HepG2 (cell line): ENCODE results near the gene DPP6. TPM values are rescaled to one million over a fixed set of nuclear protein-coding genes. Genes with fewer than 3 reads are reported as not detected.

ENCODE experiments used
- ATF7 ChIP-seq, 2 experiments: fragments of 450-650 bp in 1 of 2; sonication (generic) in 1 of 2; formaldehyde crosslinking in 1 of 2; IDR thresholded peaks; 2 replicates each; pipeline versions ENCODE4 v1.4.0 to v1.6.1; 2016 to 2020; ENCODE audit warnings: antibody characterized with exemption in 1 of 2, mild to moderate bottlenecking in 1 of 2, missing genetic modification reagents in 1 of 2
- CEBPG ChIP-seq: IDR thresholded peaks from 2 replicates; pipeline ENCODE4 v1.6.1; 2016
- JARID2 ChIP-seq: sonication (generic); formaldehyde crosslinking; IDR thresholded peaks from 2 replicates; pipeline ENCODE4 v1.8.1; 2023; ENCODE audit warnings: missing genetic modification reagents, inconsistent platforms; ENCODE audit not compliant: insufficient replicate concordance
- RARA ChIP-seq: IDR thresholded peaks from 2 replicates; pipeline ENCODE4 v1.6.1; 2016; ENCODE audit warnings: missing genetic modification reagents, missing compliant biosample characterization
- ZBTB33 ChIP-seq: sonication (generic); formaldehyde crosslinking; IDR thresholded peaks from 2 replicates; pipeline ENCODE4 v1.4.0; 2020; ENCODE audit warnings: missing genetic modification reagents
- ZNF121 ChIP-seq: sonication (generic); formaldehyde crosslinking; IDR thresholded peaks from 2 replicates; pipeline ENCODE4 v1.5.0; 2020; ENCODE audit warnings: mild to moderate bottlenecking, missing genetic modification reagents
- ZNF160 ChIP-seq: sonication (generic); formaldehyde crosslinking; IDR thresholded peaks from 2 replicates; pipeline ENCODE4 v1.8.0; 2022; ENCODE audit warnings: mild to moderate bottlenecking, inconsistent platforms, missing genetic modification reagents
- ZNF367 ChIP-seq: sonication (generic); formaldehyde crosslinking; IDR thresholded peaks from 2 replicates; pipeline ENCODE4 v1.4.0; 2020; ENCODE audit warnings: missing genetic modification reagents, borderline replicate concordance
- ZNF607 ChIP-seq: sonication (generic); formaldehyde crosslinking; IDR thresholded peaks from 2 replicates; pipeline ENCODE4 v1.5.1; 2020; ENCODE audit warnings: missing genetic modification reagents, mild to moderate bottlenecking, borderline replicate concordance
- ZNF672 ChIP-seq: sonication (generic); formaldehyde crosslinking; IDR thresholded peaks from 2 replicates; pipeline ENCODE4 v1.8.1; 2022; ENCODE audit warnings: missing genetic modification reagents
- ZNF891 ChIP-seq: sonication (generic); formaldehyde crosslinking; IDR thresholded peaks from 2 replicates; pipeline ENCODE4 v1.5.0; 2020; ENCODE audit warnings: mild to moderate bottlenecking, missing genetic modification reagents
- polyA plus RNA-seq, 8 experiments: library from polyadenylated mRNA; depleted of rRNA in 3 of 8; stranded (reverse) in 7 of 8; unstranded in 1 of 8; fragments of >200 nt; fragmentation: Illumina TruSeq in 4 of 8; extraction: Trizol in 4 of 8; gene quantifications; 2 replicates each; pipeline versions ENCODE4 v1.2.1 to v1.2.3, GENCODE V29; 2011 to 2016; ENCODE audit warnings: low read depth in 4 of 8, missing spikeins in 1 of 8, mixed read lengths in 1 of 8; ENCODE audit not compliant: insufficient read depth in 1 of 8
- total RNA-seq, 5 experiments: library from RNA; depleted of rRNA; stranded (reverse); fragments of >200 nt; fragmentation: Illumina TruSeq; extraction: Trizol; gene quantifications; 2 replicates each; pipeline ENCODE4 v1.2.3, GENCODE V29; 2016; ENCODE audit warnings: low read depth in 1 of 5
- TF ChIP-seq, protein P1 (sequence below): sonication (generic); formaldehyde crosslinking; IDR thresholded peaks from 2 replicates; pipeline ENCODE4 v1.4.0; 2020; ENCODE audit warnings: mild to moderate bottlenecking, missing genetic modification reagents
- TF ChIP-seq, protein P2 (sequence below): sonication (generic); formaldehyde crosslinking; IDR thresholded peaks from 2 replicates; pipeline ENCODE4 v1.4.0; 2020; ENCODE audit warnings: mild to moderate bottlenecking, missing genetic modification reagents
- TF ChIP-seq, protein P3 (sequence below): fragments of 450-650 bp; IDR thresholded peaks from 2 replicates; pipeline ENCODE4 v1.6.1; 2017

Gene DPP6
- total and polyA plus RNA-seq, 2 of the 13 experiments (the other 11 are each of a cell fraction or from before 2014, with no cell fraction given), result not detected

DNA sequence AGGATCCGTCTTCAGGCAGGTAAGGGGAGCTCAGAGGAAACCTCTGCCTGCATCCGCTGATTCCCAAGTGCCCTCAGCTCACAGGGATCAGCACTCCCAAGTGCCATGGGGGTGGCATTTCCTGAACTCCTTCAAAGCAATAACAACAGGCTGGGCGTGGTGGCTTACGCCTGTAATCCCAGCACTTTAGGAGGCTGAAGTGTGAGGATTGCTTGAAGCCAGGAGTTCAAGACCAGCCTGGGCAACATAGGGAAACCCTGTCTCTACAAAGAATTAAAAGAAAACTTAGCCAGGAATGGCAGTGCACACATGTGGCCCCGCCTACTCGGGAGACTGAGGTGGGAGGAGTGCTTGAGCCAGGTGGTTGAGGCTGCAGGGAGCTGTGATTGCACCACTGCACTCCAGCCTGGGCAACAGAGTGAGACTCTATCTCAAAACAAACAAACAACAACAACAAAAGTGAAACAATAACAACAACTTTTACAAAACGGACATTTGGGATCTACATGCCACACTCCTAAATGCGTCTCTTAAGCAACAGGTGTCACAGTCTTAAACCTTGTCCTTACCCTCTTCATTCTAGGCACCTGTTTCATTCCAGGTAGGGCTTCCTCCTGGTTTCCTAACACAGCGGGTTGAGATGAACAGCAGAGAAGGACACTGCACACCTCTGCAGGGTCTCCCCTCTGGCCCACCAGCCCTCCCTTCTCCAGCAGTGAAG, 877.0 kb downstream of the DPP6 start (continued):
- TF ChIP-seq, protein P1, sequence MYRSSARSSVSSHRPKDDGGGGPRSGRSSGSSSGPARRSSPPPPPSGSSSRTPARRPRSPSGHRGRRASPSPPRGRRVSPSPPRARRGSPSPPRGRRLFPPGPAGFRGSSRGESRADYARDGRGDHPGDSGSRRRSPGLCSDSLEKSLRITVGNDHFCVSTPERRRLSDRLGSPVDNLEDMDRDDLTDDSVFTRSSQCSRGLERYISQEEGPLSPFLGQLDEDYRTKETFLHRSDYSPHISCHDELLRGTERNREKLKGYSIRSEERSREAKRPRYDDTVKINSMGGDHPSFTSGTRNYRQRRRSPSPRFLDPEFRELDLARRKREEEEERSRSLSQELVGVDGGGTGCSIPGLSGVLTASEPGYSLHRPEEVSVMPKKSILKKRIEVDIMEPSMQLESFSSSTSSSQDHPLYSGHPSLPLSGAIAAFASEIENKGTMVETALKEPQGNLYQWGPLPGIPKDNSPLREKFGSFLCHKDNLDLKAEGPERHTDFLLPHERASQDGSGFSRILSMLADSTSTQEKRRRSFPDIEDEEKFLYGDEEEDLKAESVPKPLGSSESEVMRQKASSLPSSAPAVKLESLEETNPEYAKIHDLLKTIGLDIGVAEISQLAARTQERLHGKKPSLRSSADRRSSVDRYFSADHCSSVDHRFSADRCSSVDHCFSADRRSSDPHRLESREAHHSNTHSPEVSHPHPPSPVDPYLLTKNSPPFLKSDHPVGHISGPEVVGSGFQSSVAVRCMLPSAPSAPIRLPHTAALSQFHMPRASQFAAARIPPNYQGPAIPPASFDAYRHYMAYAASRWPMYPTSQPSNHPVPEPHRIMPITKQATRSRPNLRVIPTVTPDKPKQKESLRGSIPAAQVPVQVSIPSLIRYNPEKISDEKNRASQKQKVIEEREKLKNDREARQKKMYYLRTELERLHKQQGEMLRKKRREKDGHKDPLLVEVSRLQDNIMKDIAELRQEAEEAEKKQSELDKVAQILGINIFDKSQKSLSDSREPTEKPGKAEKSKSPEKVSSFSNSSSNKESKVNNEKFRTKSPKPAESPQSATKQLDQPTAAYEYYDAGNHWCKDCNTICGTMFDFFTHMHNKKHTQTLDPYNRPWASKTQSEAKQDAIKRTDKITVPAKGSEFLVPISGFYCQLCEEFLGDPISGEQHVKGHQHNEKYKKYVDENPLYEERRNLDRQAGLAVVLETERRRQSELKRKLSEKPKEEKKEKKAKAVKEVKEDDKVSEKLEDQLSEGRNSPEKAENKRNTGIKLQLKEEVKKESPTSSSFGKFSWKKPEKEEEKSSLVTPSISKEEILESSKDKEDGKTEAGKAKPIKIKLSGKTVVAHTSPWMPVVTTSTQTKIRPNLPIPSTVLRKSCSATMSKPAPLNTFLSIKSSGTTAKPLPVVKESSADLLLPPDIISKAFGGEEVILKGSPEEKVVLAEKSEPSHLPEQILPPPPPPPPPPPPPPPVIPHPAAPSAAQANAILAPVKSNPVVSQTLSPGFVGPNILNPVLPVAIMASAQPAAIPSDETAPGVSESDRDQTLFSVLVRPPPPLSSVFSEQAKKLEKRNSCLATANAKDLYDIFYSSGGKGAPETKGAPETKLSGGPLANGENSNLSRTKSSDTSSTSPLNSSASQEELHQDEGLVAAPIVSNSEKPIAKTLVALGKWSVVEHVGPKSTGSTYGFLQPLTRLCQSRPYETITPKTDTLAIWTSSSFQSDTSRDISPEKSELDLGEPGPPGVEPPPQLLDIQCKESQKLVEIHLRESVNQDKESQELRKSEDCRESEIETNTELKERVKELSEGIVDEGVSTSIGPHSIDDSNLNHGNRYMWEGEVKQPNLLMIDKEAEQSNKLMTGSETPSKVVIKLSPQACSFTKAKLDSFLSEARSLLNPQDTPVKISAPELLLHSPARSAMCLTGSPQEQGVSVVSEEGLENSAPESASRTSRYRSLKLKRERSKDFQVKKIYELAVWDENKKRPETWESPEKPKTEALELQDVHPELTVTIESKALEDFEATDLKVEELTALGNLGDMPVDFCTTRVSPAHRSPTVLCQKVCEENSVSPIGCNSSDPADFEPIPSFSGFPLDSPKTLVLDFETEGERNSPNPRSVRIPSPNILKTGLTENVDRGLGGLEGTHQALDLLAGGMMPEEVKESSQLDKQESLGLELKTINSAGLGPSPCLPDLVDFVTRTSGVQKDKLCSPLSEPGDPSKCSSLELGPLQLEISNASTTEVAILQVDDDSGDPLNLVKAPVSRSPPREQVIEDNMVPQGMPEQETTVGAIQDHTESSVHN (CRISPR knock-in tag), result no peak
- TF ChIP-seq ZNF367 (CRISPR knock-in tag) (no peak), ZNF672 (CRISPR knock-in tag) (no peak), ZNF121 (CRISPR knock-in tag) (peak; percentile 96), ZNF891 (CRISPR knock-in tag) (0 out of 2 replicates have a peak, but pooled peaks have one; percentile 26), JARID2 (no peak), RARA (no peak), ZNF160 (no peak), ZBTB33 (CRISPR knock-in tag) (no peak), CEBPG (CRISPR knock-in tag) (0 out of 2 replicates have a peak, but pooled peaks have one; percentile 20), ATF7 (IDR thresholded peaks at IDR 0.05) (no peak), ATF7 (CRISPR knock-in tag; IDR thresholded peaks at IDR 0.05) (no peak), ZNF607 (CRISPR knock-in tag) (no peak)
- TF ChIP-seq, protein P2, sequence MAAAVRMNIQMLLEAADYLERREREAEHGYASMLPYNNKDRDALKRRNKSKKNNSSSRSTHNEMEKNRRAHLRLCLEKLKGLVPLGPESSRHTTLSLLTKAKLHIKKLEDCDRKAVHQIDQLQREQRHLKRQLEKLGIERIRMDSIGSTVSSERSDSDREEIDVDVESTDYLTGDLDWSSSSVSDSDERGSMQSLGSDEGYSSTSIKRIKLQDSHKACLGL (CRISPR knock-in tag), result 0 out of 2 replicates have a peak, but pooled peaks have one; percentile 42
- TF ChIP-seq, protein P3, sequence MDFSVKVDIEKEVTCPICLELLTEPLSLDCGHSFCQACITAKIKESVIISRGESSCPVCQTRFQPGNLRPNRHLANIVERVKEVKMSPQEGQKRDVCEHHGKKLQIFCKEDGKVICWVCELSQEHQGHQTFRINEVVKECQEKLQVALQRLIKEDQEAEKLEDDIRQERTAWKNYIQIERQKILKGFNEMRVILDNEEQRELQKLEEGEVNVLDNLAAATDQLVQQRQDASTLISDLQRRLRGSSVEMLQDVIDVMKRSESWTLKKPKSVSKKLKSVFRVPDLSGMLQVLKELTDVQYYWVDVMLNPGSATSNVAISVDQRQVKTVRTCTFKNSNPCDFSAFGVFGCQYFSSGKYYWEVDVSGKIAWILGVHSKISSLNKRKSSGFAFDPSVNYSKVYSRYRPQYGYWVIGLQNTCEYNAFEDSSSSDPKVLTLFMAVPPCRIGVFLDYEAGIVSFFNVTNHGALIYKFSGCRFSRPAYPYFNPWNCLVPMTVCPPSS, result no peak
